Activated T-helper 2 cell treated with anti-CD3 and anti-CD28 coated beads, Interferon-gamma antibody, Interleukin-2, Interleukin-4, amounts not matched to agents 10 μg/mL and 5 μg/mL and 100 μg/mL, durations not matched to agents 14 hours and 24 hours and 36 hours (primary cell): Measurements from ENCODE around the gene EEF1A1. TPM values are rescaled to one million over a fixed set of nuclear protein-coding genes. Genes with fewer than 3 reads are reported as not detected.
"Not testable (repeated sequence)": the region's sequence is repeated elsewhere in the genome, so short reads cannot be mapped to it uniquely, and the experiment has no call there.

Experiments used
- DNase-seq: peaks from one replicate; pipeline ENCODE4 v3.0.0; 2021; ENCODE audit warnings: low spot score
- H3K27ac Mint-ChIP-seq: one replicate; pipeline ENCODE4 v1.8.0; 2021; ENCODE audit warnings: mixed read lengths
- H3K27me3 Mint-ChIP-seq: one replicate; pipeline ENCODE4 v1.8.0; 2021; ENCODE audit warnings: low read depth, mixed read lengths
- H3K36me3 Mint-ChIP-seq: one replicate; pipeline ENCODE4 v1.8.0; 2021; ENCODE audit warnings: low read depth, mixed read lengths
- H3K4me1 Mint-ChIP-seq: one replicate; pipeline ENCODE4 v1.8.0; 2021; ENCODE audit warnings: low read depth, mixed read lengths
- H3K4me3 Mint-ChIP-seq: one replicate; pipeline ENCODE4 v1.8.0; 2021; ENCODE audit warnings: low read depth, mild to moderate bottlenecking, moderate library complexity, mixed read lengths
- H3K9me3 Mint-ChIP-seq: one replicate; pipeline ENCODE4 v1.8.0; 2021; ENCODE audit warnings: mixed read lengths
- intact Hi-C: fragments of 100-400 bp; cut with micrococcal nuclease; formaldehyde crosslinking; loops from one replicate; pipeline ENCODE4 v1.15.1; 2023
- total RNA-seq: library from RNA; stranded (reverse); gene quantifications from 2 replicates; pipeline ENCODE4 v1.2.3, GENCODE V29; 2022

The EEF1A1 gene
- 11,266 and 11,402 TPM in 2 replicates for total RNA-seq

GRCh38 chr6:73520688-73521350 lies at the start of gene EEF1A1:
TSS of gene EEF1A1 (minus strand) at chr6:73521032. CDS start at chr6:73520026, 1,006 bp downstream.
- Mint-ChIP-seq H3K27me3 (no peaks in the 10 kb centered on the region), H3K4me1 (peaks cover 32% of the 10 kb centered on the region), H3K9me3 (no peaks in the 10 kb centered on the region), H3K36me3 (peaks cover 56% of the 10 kb centered on the region), H3K27ac (peak within 1 kb of the TSS; percentile 100), H3K4me3 (peak within 1 kb of the TSS; percentile 98)
- DNase-seq = peak; percentile 98
- intact Hi-C loops = loop anchor here (1.0 to 10.0 kb wide), 10 partner anchors 59 to 1764 kb away; partner anchors contain the start of genes CGAS, COX7A2, KCNQ5 and MTO1

GRCh38 chr6:73569121-73569520 lies 48.3 kb upstream of the EEF1A1 start:
- no peak for DNase-seq
- Mint-ChIP-seq H3K27ac (no peak overlapping the region), H3K9me3 (no peaks in the 10 kb centered on the region), H3K27me3 (no peaks in the 10 kb centered on the region), H3K36me3 (no peaks in the 10 kb centered on the region), H3K4me1 (no peaks in the 10 kb centered on the region), H3K4me3 (no peak overlapping the region)
- intact Hi-C loops = no loop called here

- DNase-seq = no peak
- H3K27ac Mint-ChIP-seq = no peak overlapping the region
- no peaks in the 10 kb centered on the region for H3K9me3 Mint-ChIP-seq
- no peak overlapping the region for H3K4me3 Mint-ChIP-seq
- H3K36me3 Mint-ChIP-seq = no peaks in the 10 kb centered on the region
- intact Hi-C loops = no loop called here
- H3K4me1 Mint-ChIP-seq = no peaks in the 10 kb centered on the region
- H3K27me3 Mint-ChIP-seq = no peaks in the 10 kb centered on the region
Measured at GRCh38 chr6:73566954-73567591, 46.2 kb upstream of the EEF1A1 start.

- H3K4me3 Mint-ChIP-seq, H3K9me3 Mint-ChIP-seq, H3K36me3 Mint-ChIP-seq, H3K27me3 Mint-ChIP-seq, H3K27ac Mint-ChIP-seq, H3K4me1 Mint-ChIP-seq, DNase-seq, intact Hi-C loops: not testable (repeated sequence)
Measured at GRCh38 chr6:73566486-73566871, 45.6 kb upstream of the EEF1A1 start.

- intact Hi-C loops = no loop called here
- Mint-ChIP-seq H3K4me3 (no peak overlapping the region), H3K27ac (no peak overlapping the region), H3K9me3 (no peaks in the 10 kb centered on the region), H3K36me3 (no peaks in the 10 kb centered on the region), H3K27me3 (no peaks in the 10 kb centered on the region), H3K4me1 (peaks cover 1% of the 10 kb centered on the region)
- no peak for DNase-seq
Measured at GRCh38 chr6:73565767-73566485, 45.1 kb upstream of the EEF1A1 start.

- no peak for DNase-seq
- H3K36me3 Mint-ChIP-seq = no peaks in the 10 kb centered on the region
- intact Hi-C loops = no loop called here
- H3K27ac Mint-ChIP-seq = no peak overlapping the region
- no peak overlapping the region for H3K4me3 Mint-ChIP-seq
- no peaks in the 10 kb centered on the region for H3K9me3 Mint-ChIP-seq
- H3K4me1 Mint-ChIP-seq = peaks cover 6% of the 10 kb centered on the region
- H3K27me3 Mint-ChIP-seq = no peaks in the 10 kb centered on the region
Measured at GRCh38 chr6:73564578-73565345, 43.9 kb upstream of the EEF1A1 start.

GRCh38 chr6:73562558-73562957 lies 41.7 kb upstream of the EEF1A1 start:
- H3K4me3 Mint-ChIP-seq = no peak overlapping the region
- intact Hi-C loops = no loop called here
- H3K9me3 Mint-ChIP-seq = no peaks in the 10 kb centered on the region

GRCh38 chr6:73560853-73561407 lies 40.1 kb upstream of the EEF1A1 start:
- Mint-ChIP-seq H3K27ac (no peak overlapping the region), H3K36me3 (no peaks in the 10 kb centered on the region), H3K27me3 (no peaks in the 10 kb centered on the region), H3K4me3 (no peak overlapping the region), H3K4me1 (peaks cover 6% of the 10 kb centered on the region), H3K9me3 (no peaks in the 10 kb centered on the region)
- intact Hi-C loops = no loop called here
- no peak for DNase-seq

More at GRCh38 chr6:73562558-73562957, 41.7 kb upstream of the EEF1A1 start:
- peaks cover 6% of the 10 kb centered on the region for H3K4me1 Mint-ChIP-seq
- no peak for DNase-seq
- H3K27me3 Mint-ChIP-seq = no peaks in the 10 kb centered on the region
- no peak overlapping the region for H3K27ac Mint-ChIP-seq
- H3K36me3 Mint-ChIP-seq = no peaks in the 10 kb centered on the region

GRCh38 chr6:73560182-73560732 lies 39.4 kb upstream of the EEF1A1 start:
- DNase-seq = no peak
- Mint-ChIP-seq H3K36me3 (no peaks in the 10 kb centered on the region), H3K4me1 (peaks cover 6% of the 10 kb centered on the region), H3K9me3 (no peaks in the 10 kb centered on the region), H3K27me3 (no peaks in the 10 kb centered on the region), H3K4me3 (no peak overlapping the region), H3K27ac (no peak overlapping the region)
- intact Hi-C loops = no loop called here

GRCh38 chr6:73559399-73559794 lies 38.6 kb upstream of the EEF1A1 start:
- H3K9me3 Mint-ChIP-seq, H3K4me3 Mint-ChIP-seq, DNase-seq, intact Hi-C loops, H3K27ac Mint-ChIP-seq, H3K36me3 Mint-ChIP-seq, H3K4me1 Mint-ChIP-seq, H3K27me3 Mint-ChIP-seq: not testable (repeated sequence)

GRCh38 chr6:73558624-73559398 lies 38.0 kb upstream of the EEF1A1 start:
- no peaks in the 10 kb centered on the region for H3K36me3 Mint-ChIP-seq
- intact Hi-C loops = no loop called here
- DNase-seq = no peak
- peaks cover 6% of the 10 kb centered on the region for H3K4me1 Mint-ChIP-seq
- H3K27ac Mint-ChIP-seq = no peak overlapping the region
- H3K9me3 Mint-ChIP-seq = no peaks in the 10 kb centered on the region
- H3K27me3 Mint-ChIP-seq = no peaks in the 10 kb centered on the region
- no peak overlapping the region for H3K4me3 Mint-ChIP-seq
